ENCODE results near the gene YWHAH.

YWHAH gene

GRCh38 chr22:31983911-31984656 lies 39.7 kb downstream of the YWHAH start:
- no peak for DNase-seq

GRCh38 chr22:31987218-31987617 lies 42.9 kb downstream of the YWHAH start:
- no peak for DNase-seq

GRCh38 chr22:31991102-31991839 lies 46.9 kb downstream of the YWHAH start:
- no peak for DNase-seq

- no peak for DNase-seq
These were observed 50.7 kb downstream of the YWHAH start for GRCh38 chr22:31995046-31995445.

GRCh38 chr22:31995807-31996206 lies 51.5 kb downstream of the YWHAH start:
- no peak for DNase-seq

- DNase-seq: no peak
These were observed 54.5 kb downstream of the YWHAH start for GRCh38 chr22:31998784-31999385.

- no peak for DNase-seq
These were observed 55.8 kb downstream of the YWHAH start for GRCh38 chr22:32000181-32000580.

- DNase-seq: no peak
These were observed 61.1 kb downstream of the YWHAH start for GRCh38 chr22:32005453-32005852.

Measured in NCI-H1417 (cell line).